HEK293 (cell line): ENCODE data around the gene EXD3.

Source experiments
- CTCF ChIA-PET: fragments of 350-600 bp; formaldehyde crosslinking; extraction: SDS; loops from one replicate; lab custom pipeline; 2021; ENCODE audit warnings: antibody characterized with exemption; lab: Yijun Ruan, JAX
- POLR2A ChIA-PET: fragments of 300-600 bp; formaldehyde crosslinking; extraction: SDS; loops from one replicate; lab custom pipeline; 2020; ENCODE audit warnings: antibody characterized with exemption, inconsistent platforms; lab: Yijun Ruan, JAX
- H3K27ac ChIP-seq: fragments of 200-500 bp; sonication (Bioruptor generic); 2 replicates; pipeline ENCODE4 v1.5.1; 2014; ENCODE audit warnings: low read depth, low read length, control low read depth, inconsistent platforms; ENCODE audit errors: extremely low read depth
- H3K36me3 ChIP-seq, 2 experiments: fragments of 200-500 bp in 1 of 2; sonication (Bioruptor generic) in 1 of 2; 1 replicate in 1 of 2; 2 replicates in 1 of 2; pipeline ENCODE4 v1.5.1; 2014 to 2017; ENCODE audit warnings: inconsistent platforms in 2 of 2, low read length in 2 of 2; ENCODE audit not compliant: control insufficient read depth in 2 of 2, insufficient read depth in 1 of 2
- H3K4me1 ChIP-seq: fragments of 200-500 bp; sonication (Bioruptor generic); 2 replicates; pipeline ENCODE4 v1.5.1; 2014; ENCODE audit warnings: mild to moderate bottlenecking, low read length, inconsistent platforms; ENCODE audit not compliant: control insufficient read depth, insufficient read depth
- H3K4me3 ChIP-seq: 2 replicates; pipeline ENCODE4 v1.5.1; 2011; ENCODE audit warnings: low read depth, mild to moderate bottlenecking, control low read depth, low read length, moderate library complexity
- H3K9me3 ChIP-seq: fragments of 200-500 bp; sonication (Bioruptor generic); 2 replicates; pipeline ENCODE4 v1.5.1; 2014; ENCODE audit warnings: low read depth, low read length, inconsistent platforms; ENCODE audit not compliant: control insufficient read depth, insufficient read depth
- BCL11B ChIP-seq: fragments of 450-650 bp; formaldehyde crosslinking; IDR thresholded peaks from 2 replicates; pipeline ENCODE4 v1.5.1; 2016; ENCODE audit warnings: low read depth, missing biosample characterization, missing genetic modification characterization
- BCL6B ChIP-seq: fragments of 450-650 bp; formaldehyde crosslinking; IDR thresholded peaks from 2 replicates; pipeline ENCODE4 v1.5.1; 2017; ENCODE audit warnings: missing biosample characterization, missing genetic modification characterization
- GLIS1 ChIP-seq: fragments of 450-650 bp; formaldehyde crosslinking; IDR thresholded peaks from 2 replicates; pipeline ENCODE4 v1.5.1; 2016; ENCODE audit warnings: missing biosample characterization, missing genetic modification characterization
- KLF9 ChIP-seq: fragments of 450-650 bp; formaldehyde crosslinking; IDR thresholded peaks from 2 replicates; pipeline ENCODE4 v1.5.1; 2016; ENCODE audit warnings: missing biosample characterization, missing genetic modification characterization, low read depth
- PRDM10 ChIP-seq: fragments of 450-650 bp; formaldehyde crosslinking; IDR thresholded peaks from 2 replicates; pipeline ENCODE4 v1.5.1; 2016; ENCODE audit warnings: missing biosample characterization, missing genetic modification characterization
- SP2 ChIP-seq: fragments of 450-650 bp; formaldehyde crosslinking; IDR thresholded peaks from 2 replicates; pipeline ENCODE4 v1.5.1; 2016; ENCODE audit warnings: missing biosample characterization, missing genetic modification characterization
- ZBTB44 ChIP-seq: fragments of 450-650 bp; IDR thresholded peaks from 2 replicates; pipeline ENCODE4 v1.5.1; 2018; ENCODE audit warnings: missing biosample characterization, mild to moderate bottlenecking, missing genetic modification characterization
- ZBTB7A ChIP-seq: fragments of 450-650 bp; formaldehyde crosslinking; IDR thresholded peaks from 2 replicates; pipeline ENCODE4 v1.5.1; 2016; ENCODE audit warnings: low read depth, missing biosample characterization, missing genetic modification characterization
- ZIC2 ChIP-seq: fragments of 450-650 bp; formaldehyde crosslinking; IDR thresholded peaks from 2 replicates; pipeline ENCODE4 v1.5.1; 2016; ENCODE audit warnings: missing biosample characterization, missing genetic modification characterization
- ZNF148 ChIP-seq: fragments of 450-650 bp; formaldehyde crosslinking; IDR thresholded peaks from 2 replicates; pipeline ENCODE4 v1.5.0; 2017; ENCODE audit warnings: missing biosample characterization, missing genetic modification characterization, borderline replicate concordance
- ZNF157 ChIP-seq: fragments of 450-650 bp; formaldehyde crosslinking; IDR thresholded peaks from 2 replicates; pipeline ENCODE4 v1.5.1; 2016; ENCODE audit warnings: missing biosample characterization, missing genetic modification characterization
- ZNF202 ChIP-seq: fragments of 450-650 bp; formaldehyde crosslinking; IDR thresholded peaks from 2 replicates; pipeline ENCODE4 v1.5.1; 2016; ENCODE audit warnings: missing biosample characterization, missing genetic modification characterization, borderline replicate concordance
- ZNF211 ChIP-seq: fragments of 450-650 bp; formaldehyde crosslinking; IDR thresholded peaks from 2 replicates; pipeline ENCODE4 v1.5.1; 2016; ENCODE audit warnings: low read depth, missing biosample characterization, missing genetic modification characterization
- ZNF394 ChIP-seq: fragments of 450-650 bp; formaldehyde crosslinking; IDR thresholded peaks from 2 replicates; pipeline ENCODE4 v1.5.1; 2016; ENCODE audit warnings: missing biosample characterization, missing genetic modification characterization, mild to moderate bottlenecking, moderate library complexity, borderline replicate concordance
- ZNF48 ChIP-seq: fragments of 450-650 bp; formaldehyde crosslinking; IDR thresholded peaks from 2 replicates; pipeline ENCODE4 v1.5.1; 2016; ENCODE audit warnings: missing biosample characterization, missing genetic modification characterization
- ZNF521 ChIP-seq: fragments of 450-650 bp; formaldehyde crosslinking; IDR thresholded peaks from 2 replicates; pipeline ENCODE4 v1.5.1; 2017; ENCODE audit warnings: missing biosample characterization, mild to moderate bottlenecking, missing genetic modification characterization
- ZNF585B ChIP-seq: fragments of 450-650 bp; formaldehyde crosslinking; IDR thresholded peaks from 2 replicates; pipeline ENCODE4 v1.5.1; 2016; ENCODE audit warnings: missing biosample characterization, missing genetic modification characterization
- ZNF600 ChIP-seq: fragments of 450-650 bp; formaldehyde crosslinking; IDR thresholded peaks from 2 replicates; pipeline ENCODE4 v1.5.1; 2016; ENCODE audit warnings: missing biosample characterization, missing genetic modification characterization
- ZNF664 ChIP-seq: fragments of 450-650 bp; formaldehyde crosslinking; IDR thresholded peaks from 2 replicates; pipeline ENCODE4 v1.5.1; 2016; ENCODE audit warnings: missing biosample characterization, missing genetic modification characterization
- ZSCAN18 ChIP-seq: fragments of 450-650 bp; formaldehyde crosslinking; IDR thresholded peaks from 2 replicates; pipeline ENCODE4 v1.5.1; 2016; ENCODE audit warnings: missing biosample characterization, missing genetic modification characterization
- TF ChIP-seq, protein P1 (sequence below): fragments of 450-650 bp; formaldehyde crosslinking; IDR thresholded peaks from 2 replicates; pipeline ENCODE4 v1.5.1; 2016; ENCODE audit warnings: missing biosample characterization, missing genetic modification characterization

The EXD3 gene

DNA sequence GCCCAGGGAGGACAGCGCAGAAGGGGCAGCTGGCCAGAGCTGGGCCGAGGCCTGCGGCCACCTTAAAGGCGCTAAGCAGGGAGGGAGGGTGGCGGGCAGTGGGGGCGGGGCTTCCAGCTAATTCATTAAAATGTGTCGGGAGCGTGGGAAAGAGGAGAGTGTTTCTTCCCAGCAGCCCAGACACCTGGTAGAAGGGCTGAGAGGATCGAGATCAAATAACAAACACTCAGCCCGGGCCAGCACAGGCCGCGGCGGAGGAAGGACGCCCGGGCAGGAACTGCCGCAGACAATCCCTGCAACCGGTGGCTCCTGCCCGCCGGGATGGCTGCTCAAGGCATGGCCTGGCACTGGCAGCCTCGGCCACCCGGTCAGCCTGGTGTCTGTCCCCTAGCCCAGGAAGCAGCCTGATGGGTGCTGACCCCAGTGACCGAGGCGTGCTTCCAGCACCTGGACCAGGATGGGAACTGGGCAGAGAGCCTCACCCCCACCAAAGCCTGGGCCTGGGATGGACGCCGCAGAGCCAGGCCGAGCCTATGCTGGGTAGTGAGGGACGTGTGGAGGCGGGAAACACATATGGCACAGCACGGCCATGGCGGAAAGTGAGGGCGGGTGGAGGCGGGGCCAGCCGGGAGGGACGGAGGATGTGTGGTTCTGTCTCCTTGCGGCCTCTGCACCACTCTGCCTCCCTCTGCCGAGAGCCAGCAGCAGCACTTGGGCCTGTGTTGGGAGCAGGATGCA lies 117.7 kb downstream of the EXD3 start (continued):
- TF ChIP-seq ZNF664 (tag by site-specific recombination) (no peak), ZNF202 (tag by site-specific recombination) (no peak)
- TF ChIP-seq, all 188 proteins: peak for 10

- ChIA-PET POLR2A (interaction anchor here (1.1 kb wide), 1 partner anchor 11 kb away, joined by 3 read pairs; no protein-coding TSS in a partner anchor), CTCF (interaction anchor here (0.7 to 3.5 kb wide), 4 partner anchors 18 to 118 kb away, joined by 3 to 15 read pairs (median 4); partner anchors contain the start of genes EXD3 and NOXA1)
- H3K4me1 ChIP-seq: peaks cover 9% of the 10 kb centered on the region
- no peaks in the 10 kb centered on the region for H3K36me3 ChIP-seq
- H3K4me3 ChIP-seq: no peak overlapping the region
- no peak overlapping the region for H3K27ac ChIP-seq
- no peaks in the 10 kb centered on the region for H3K9me3 ChIP-seq
- TF ChIP-seq ZNF585B (tag by site-specific recombination) (no peak), ZBTB44 (tag by site-specific recombination) (no peak), ZNF211 (tag by site-specific recombination) (no peak), PRDM10 (tag by site-specific recombination) (no peak), ZNF48 (no peak), ZBTB7A (tag by site-specific recombination) (peak; percentile 26; the same call in 1 of the 2 replicates), SP2 (tag by site-specific recombination) (no peak), ZNF600 (no peak), ZNF157 (no peak), ZIC2 (tag by site-specific recombination) (peak; percentile 51), ZNF148 (tag by site-specific recombination) (no peak), ZNF394 (tag by site-specific recombination) (peak; percentile 29; the same call in 1 of the 2 replicates), BCL6B (tag by site-specific recombination) (no peak), ZNF521 (tag by site-specific recombination) (no peak), KLF9 (peak; percentile 33; the same call in 1 of the 2 replicates), GLIS1 (tag by site-specific recombination) (peak; percentile 89), ZSCAN18 (tag by site-specific recombination) (no peak), BCL11B (tag by site-specific recombination) (0 out of 2 replicates have a peak, but pooled peaks have one; percentile 14)
- TF ChIP-seq, protein P1, sequence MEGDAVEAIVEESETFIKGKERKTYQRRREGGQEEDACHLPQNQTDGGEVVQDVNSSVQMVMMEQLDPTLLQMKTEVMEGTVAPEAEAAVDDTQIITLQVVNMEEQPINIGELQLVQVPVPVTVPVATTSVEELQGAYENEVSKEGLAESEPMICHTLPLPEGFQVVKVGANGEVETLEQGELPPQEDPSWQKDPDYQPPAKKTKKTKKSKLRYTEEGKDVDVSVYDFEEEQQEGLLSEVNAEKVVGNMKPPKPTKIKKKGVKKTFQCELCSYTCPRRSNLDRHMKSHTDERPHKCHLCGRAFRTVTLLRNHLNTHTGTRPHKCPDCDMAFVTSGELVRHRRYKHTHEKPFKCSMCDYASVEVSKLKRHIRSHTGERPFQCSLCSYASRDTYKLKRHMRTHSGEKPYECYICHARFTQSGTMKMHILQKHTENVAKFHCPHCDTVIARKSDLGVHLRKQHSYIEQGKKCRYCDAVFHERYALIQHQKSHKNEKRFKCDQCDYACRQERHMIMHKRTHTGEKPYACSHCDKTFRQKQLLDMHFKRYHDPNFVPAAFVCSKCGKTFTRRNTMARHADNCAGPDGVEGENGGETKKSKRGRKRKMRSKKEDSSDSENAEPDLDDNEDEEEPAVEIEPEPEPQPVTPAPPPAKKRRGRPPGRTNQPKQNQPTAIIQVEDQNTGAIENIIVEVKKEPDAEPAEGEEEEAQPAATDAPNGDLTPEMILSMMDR (tag by site-specific recombination): 0 out of 2 replicates have a peak, but pooled peaks have one; percentile 10
Measured at GRCh38 chr9:137304383-137305059, 118.4 kb downstream of the EXD3 start.
